GM19467 (cell line): ENCODE data around the gene TOB1.

ENCODE experiments used
- ATAC-seq: cut with Tn5 transposase; IDR thresholded peaks from one replicate; pipeline ENCODE4 v1.9.1; 2021; ENCODE audit warnings: mild to moderate bottlenecking, moderate library complexity; ENCODE audit not compliant: unreplicated experiment

Gene TOB1

DNA sequence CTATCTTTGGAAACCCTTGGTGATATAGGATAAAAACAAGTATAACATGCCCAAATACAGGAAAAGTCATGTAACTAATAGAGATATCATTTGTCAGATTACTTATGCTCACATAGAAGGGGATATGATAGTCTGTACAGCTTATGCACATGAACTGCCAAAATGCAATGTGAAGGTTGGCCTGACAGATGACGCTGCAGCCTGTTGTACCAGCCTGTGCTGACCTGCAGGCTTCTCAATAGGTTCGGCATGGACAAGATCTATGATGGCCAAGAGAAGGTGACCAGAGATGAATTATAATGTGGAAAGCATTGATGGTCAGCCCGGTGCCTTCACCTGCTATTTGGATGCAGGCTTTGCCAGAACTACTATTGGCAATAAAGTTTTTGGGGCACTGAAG lies 18.1 kb downstream of the TOB1 start:
- no peak for ATAC-seq

- no peak for ATAC-seq
Measured at GRCh38 chr17:50847566-50847965, 18.6 kb downstream of the TOB1 start.

GRCh38 chr17:50845240-50846147 lies 20.7 kb downstream of the TOB1 start:
- ATAC-seq: no peak

DNA sequence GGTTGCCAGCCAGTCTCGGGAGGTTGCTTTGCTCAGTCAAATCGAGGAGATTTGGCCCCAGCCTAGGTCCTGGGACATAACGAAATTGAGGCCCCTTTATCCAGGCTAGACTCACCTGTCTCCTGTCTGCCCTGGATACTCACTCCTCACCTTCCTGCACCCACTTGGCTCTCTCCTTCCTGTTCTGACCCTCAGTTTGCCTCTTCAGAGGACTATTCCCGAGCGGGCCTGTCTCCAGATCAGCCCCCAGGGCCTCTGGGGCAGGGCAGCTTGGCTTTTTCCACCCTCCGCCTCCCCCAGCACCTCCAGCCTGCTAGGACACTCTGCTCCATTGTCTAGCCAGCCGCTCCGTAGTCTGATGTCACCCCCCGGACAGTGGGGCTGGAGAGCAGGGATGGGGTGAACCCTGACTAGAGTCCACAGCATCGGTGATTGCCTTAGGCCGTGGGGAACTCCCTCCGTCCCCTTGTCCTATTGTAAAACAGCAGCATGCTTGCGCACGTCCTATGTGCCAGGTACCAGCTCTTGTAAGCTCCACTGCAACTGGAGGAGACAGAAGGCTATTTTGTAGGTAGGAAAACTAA lies 21.9 kb downstream of the TOB1 start:
- no peak for ATAC-seq

DNA sequence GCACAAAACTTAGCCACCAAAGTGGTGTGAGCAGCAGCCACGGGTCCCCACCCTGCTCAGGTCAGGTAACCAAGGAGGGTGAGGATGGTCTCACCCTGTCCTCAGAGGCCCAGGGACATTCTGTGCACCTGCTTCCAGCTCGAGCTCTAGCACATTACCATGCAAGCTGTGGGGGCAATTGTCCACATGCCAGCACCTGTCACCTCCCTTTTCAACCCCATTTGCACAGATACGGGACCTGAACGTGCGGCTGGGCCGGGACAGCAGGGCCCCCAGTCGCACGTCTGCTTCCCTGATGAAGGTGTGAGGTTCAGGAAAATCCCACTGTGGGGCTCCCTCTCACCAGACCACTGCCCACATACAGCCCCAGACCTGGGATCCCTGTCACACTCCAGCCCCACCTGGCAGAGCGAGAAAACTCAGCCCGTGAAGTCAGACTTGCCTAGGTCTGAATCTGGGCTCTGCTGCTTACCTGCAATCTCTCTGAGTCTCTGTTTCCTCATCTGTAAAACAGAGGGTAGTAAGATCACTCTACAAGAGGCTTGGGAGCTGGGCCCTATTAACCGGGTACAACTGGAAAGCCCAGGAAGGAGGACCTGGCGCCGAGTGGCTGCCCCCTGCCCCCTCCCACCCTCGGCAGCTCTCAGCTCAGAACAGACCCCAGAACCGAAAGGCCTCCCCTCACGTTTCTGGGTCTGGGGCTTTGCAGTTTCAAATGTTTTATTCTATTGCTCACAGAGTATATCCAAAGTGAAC lies 22.8 kb downstream of the TOB1 start:
- no peak for ATAC-seq

- no peak for ATAC-seq
Measured at GRCh38 chr17:50842506-50843149, 23.5 kb downstream of the TOB1 start.

DNA sequence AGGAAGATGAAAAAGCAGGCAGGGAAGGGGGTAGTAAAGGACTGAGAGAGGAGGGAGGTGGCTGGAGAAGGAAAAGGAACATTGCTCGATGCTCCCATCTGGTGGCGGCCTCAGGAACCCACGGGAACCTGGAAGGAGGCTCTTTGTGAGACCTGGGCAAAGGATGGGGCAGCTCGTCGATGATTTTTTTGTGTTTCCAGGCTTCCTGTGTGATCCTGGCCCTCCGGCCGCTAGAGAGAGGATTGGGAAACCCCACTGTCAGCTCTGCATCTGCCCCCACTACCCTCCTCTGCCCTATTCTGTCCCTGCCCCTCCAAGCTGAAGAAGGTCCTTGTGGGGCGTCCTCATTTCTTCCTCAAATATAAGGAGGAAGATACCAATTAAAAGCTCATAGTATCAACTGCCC lies 24.2 kb downstream of the TOB1 start:
- ATAC-seq: no peak

- no peak for ATAC-seq
Measured at GRCh38 chr17:50841277-50841948, 24.7 kb downstream of the TOB1 start.

DNA sequence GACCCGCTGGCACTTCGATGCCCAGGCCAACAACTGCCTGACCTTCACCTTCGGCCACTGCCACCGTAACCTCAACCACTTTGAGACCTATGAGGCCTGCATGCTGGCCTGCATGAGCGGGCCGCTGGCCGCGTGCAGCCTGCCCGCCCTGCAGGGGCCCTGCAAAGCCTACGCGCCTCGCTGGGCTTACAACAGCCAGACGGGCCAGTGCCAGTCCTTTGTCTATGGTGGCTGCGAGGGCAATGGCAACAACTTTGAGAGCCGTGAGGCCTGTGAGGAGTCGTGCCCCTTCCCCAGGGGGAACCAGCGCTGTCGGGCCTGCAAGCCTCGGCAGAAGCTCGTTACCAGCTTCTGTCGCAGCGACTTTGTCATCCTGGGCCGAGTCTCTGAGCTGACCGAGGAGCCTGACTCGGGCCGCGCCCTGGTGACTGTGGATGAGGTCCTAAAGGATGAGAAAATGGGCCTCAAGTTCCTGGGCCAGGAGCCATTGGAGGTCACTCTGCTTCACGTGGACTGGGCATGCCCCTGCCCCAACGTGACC lies 25.8 kb downstream of the TOB1 start:
- no peak for ATAC-seq

GRCh38 chr17:50839591-50840310 lies 26.4 kb downstream of the TOB1 start:
- ATAC-seq: no peak

GRCh38 chr17:50837980-50838954 lies 27.9 kb downstream of the TOB1 start:
- ATAC-seq: no peak

- ATAC-seq: no peak
Measured at GRCh38 chr17:50837286-50837979, 28.7 kb downstream of the TOB1 start.

DNA sequence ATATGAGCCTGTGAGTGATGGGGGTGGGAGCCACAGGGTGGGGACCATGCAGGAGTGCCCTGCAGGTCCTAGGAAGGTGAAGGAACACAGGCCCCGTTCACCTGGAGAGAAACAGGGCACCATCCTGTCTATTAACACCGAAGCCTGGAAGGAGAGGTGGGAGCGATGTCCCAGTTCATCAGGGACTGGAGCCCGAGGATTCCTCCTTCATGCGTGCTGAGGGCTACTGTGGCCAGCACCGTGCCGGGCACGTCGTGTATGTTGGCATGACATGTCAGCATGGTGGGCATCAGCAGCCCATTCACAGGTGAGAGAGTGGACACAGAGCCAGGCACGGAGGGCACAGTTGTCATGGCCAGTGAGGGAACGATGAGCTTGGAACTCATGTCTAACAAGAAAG lies 29.3 kb downstream of the TOB1 start:
- no peak for ATAC-seq

DNA sequence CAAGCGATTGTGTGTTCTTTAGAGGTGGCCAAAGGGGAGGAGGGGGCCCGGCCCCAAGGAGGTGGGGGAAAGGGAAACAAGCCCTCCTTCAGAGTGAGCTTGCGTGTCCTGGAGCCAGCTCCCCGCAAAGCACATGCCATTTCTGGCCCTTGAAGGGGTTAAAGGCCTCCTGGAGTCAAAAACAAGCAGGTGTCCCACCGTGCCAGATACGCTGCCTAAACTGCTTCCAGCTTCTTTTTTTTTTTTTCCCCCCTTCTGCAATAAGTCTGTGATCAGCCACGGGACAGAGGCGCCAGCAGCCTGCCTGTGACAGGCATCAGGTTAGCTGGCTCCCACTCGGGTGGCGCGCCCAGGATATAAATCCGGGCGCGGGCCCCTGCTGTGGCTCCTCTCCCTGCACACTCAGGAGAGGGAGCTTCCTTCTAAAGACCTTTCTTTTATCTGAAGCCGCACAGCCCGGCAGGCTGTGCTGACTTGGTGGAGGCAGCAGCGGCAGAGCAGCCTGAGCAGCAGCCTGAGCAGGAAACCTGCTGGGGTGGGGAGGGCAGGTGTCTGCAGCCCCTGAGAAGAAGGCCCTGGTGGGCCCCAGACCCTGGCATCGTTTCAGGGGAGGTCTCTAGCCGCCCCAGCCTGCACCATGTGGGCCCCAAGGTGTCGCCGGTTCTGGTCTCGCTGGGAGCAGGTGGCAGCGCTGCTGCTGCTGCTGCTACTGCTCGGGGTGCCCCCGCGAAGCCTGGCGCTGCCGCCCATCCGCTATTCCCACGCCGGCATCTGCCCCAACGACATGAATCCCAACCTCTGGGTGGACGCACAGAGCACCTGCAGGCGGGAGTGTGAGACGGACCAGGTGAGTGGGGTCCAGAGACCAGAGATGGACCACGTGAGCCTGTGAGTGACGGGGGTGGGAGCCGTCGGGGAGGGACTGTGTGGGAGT lies 30.6 kb downstream of the TOB1 start, which contains the start of gene WFIKKN2:
TSS of gene WFIKKN2 (plus strand) at position 286 of the 934 bp plus-strand sequence. CDS start at position 638, 352 bp downstream.
- no peak for ATAC-seq

GRCh38 chr17:50834429-50835300 lies 31.5 kb downstream of the TOB1 start:
- ATAC-seq: no peak
